Activated T-cell treated with anti-CD3 and anti-CD28 coated beads, Interleukin-2, amount 50 U/mL, for 4 hours (primary cell): Measurements from ENCODE around the gene CYBC1. TPM values are rescaled to one million over a fixed set of nuclear protein-coding genes. Genes with fewer than 3 reads are reported as not detected.
A peak's percentile ranks its signal among the peaks of the same experiment; 100 is the strongest.
"Not testable (repeated sequence)": the region's sequence is repeated elsewhere in the genome, so short reads cannot be mapped to it uniquely, and the experiment has no call there.

Source experiments
- ATAC-seq, 2 donors: fragments of 200-7000 bp; cut with Tn5 transposase; one replicate each; pipeline ENCODE4 v1.10.0; 2021
- DNase-seq: peaks from one replicate; pipeline ENCODE4 v3.0.0-alpha.2; 2020
- H3K27me3 Mint-ChIP-seq: one replicate; pipeline ENCODE4 v1.8.0; 2021; ENCODE audit warnings: low read depth, mixed read lengths
- H3K36me3 Mint-ChIP-seq: one replicate; pipeline ENCODE4 v1.8.0; 2022; ENCODE audit warnings: mixed read lengths; ENCODE audit not compliant: insufficient read depth
- H3K4me1 Mint-ChIP-seq: one replicate; pipeline ENCODE4 v1.8.0; 2021; ENCODE audit warnings: low read depth, mixed read lengths
- H3K4me3 Mint-ChIP-seq: one replicate; pipeline ENCODE4 v1.8.0; 2021; ENCODE audit warnings: mild to moderate bottlenecking, moderate library complexity, mixed read lengths
- H3K9me3 Mint-ChIP-seq: one replicate; pipeline ENCODE4 v1.8.0; 2021; ENCODE audit warnings: mixed read lengths
- total RNA-seq, 3 donors: library from RNA; stranded (reverse); gene quantifications; one replicate each; pipeline ENCODE4 v1.2.1, GENCODE V29; 2021

CYBC1 gene
- total RNA-seq, 3 donors from 2014 or later: 151 to 165 (median 156) TPM

- no peak overlapping the region for H3K4me3 Mint-ChIP-seq
- no peak for DNase-seq
- no peaks in the 10 kb centered on the region for H3K9me3 Mint-ChIP-seq
- no peak for ATAC-seq
- peaks cover 42% of the 10 kb centered on the region for H3K36me3 Mint-ChIP-seq
- H3K27me3 Mint-ChIP-seq: no peaks in the 10 kb centered on the region
- H3K4me1 Mint-ChIP-seq: peaks cover 13% of the 10 kb centered on the region
Measured at GRCh38 chr17:82463391-82463790, 12.8 kb upstream of the CYBC1 start.

GRCh38 chr17:82461827-82462524 lies 11.4 kb upstream of the CYBC1 start:
- Mint-ChIP-seq H3K27me3 (no peaks in the 10 kb centered on the region), H3K4me3 (no peak overlapping the region), H3K4me1 (peaks cover 24% of the 10 kb centered on the region), H3K9me3 (no peaks in the 10 kb centered on the region), H3K36me3 (peaks cover 40% of the 10 kb centered on the region)
- no peak for ATAC-seq
- DNase-seq: no peak

GRCh38 chr17:82459936-82460335 lies 9.4 kb upstream of the CYBC1 start:
- Mint-ChIP-seq H3K4me1 (peaks cover 26% of the 10 kb centered on the region), H3K4me3 (peak overlapping the region; percentile 90), H3K36me3 (peaks cover 28% of the 10 kb centered on the region)
- not testable (repeated sequence) for H3K9me3 Mint-ChIP-seq, DNase-seq, ATAC-seq, H3K27me3 Mint-ChIP-seq

- H3K27me3 Mint-ChIP-seq: no peaks in the 10 kb centered on the region
- peak overlapping the region; percentile 90 for H3K4me3 Mint-ChIP-seq
- H3K36me3 Mint-ChIP-seq: peaks cover 19% of the 10 kb centered on the region
- DNase-seq (no peak), ATAC-seq (no peak)
- H3K4me1 Mint-ChIP-seq: peaks cover 23% of the 10 kb centered on the region
- no peaks in the 10 kb centered on the region for H3K9me3 Mint-ChIP-seq
Measured at GRCh38 chr17:82458885-82459424, 8.4 kb upstream of the CYBC1 start.

GRCh38 chr17:82458179-82458884 lies 7.8 kb upstream of the CYBC1 start, which contains the start of gene NARF:
NARF (plus strand) TSS chr17:82458741; CDS start chr17:82458804, 63 bp downstream.
- DNase-seq: peak; percentile 95
- no peaks in the 10 kb centered on the region for H3K9me3 Mint-ChIP-seq
- peaks cover 14% of the 10 kb centered on the region for H3K36me3 Mint-ChIP-seq
- peaks cover 23% of the 10 kb centered on the region for H3K4me1 Mint-ChIP-seq
- H3K4me3 Mint-ChIP-seq: peak within 1 kb of the TSS; percentile 90
- H3K27me3 Mint-ChIP-seq: no peaks in the 10 kb centered on the region
- ATAC-seq: peak; percentile 98

GRCh38 chr17:82457929-82458178 lies 7.3 kb upstream of the CYBC1 start:
- H3K27me3 Mint-ChIP-seq: no peaks in the 10 kb centered on the region
- H3K9me3 Mint-ChIP-seq: no peaks in the 10 kb centered on the region
- ATAC-seq (no peak), DNase-seq (no peak)
- H3K36me3 Mint-ChIP-seq: peaks cover 14% of the 10 kb centered on the region
- H3K4me3 Mint-ChIP-seq: peak overlapping the region; percentile 90
- H3K4me1 Mint-ChIP-seq: peaks cover 23% of the 10 kb centered on the region

- Mint-ChIP-seq H3K4me3 (peak overlapping the region; percentile 90), H3K36me3 (peaks cover 9% of the 10 kb centered on the region), H3K9me3 (no peaks in the 10 kb centered on the region), H3K4me1 (peaks cover 26% of the 10 kb centered on the region), H3K27me3 (no peaks in the 10 kb centered on the region)
- DNase-seq: no peak
- ATAC-seq: peak in 1 of 2 donors; percentile 0
Measured at GRCh38 chr17:82457073-82457928, 6.7 kb upstream of the CYBC1 start.

- H3K4me3 Mint-ChIP-seq, H3K9me3 Mint-ChIP-seq, ATAC-seq, DNase-seq, H3K27me3 Mint-ChIP-seq, H3K36me3 Mint-ChIP-seq: not testable (repeated sequence)
- peaks cover 42% of the 10 kb centered on the region for H3K4me1 Mint-ChIP-seq
Measured at GRCh38 chr17:82453706-82454105, 3.2 kb upstream of the CYBC1 start.

- not testable (repeated sequence) for H3K36me3 Mint-ChIP-seq, H3K9me3 Mint-ChIP-seq, ATAC-seq, DNase-seq, H3K4me3 Mint-ChIP-seq, H3K27me3 Mint-ChIP-seq
- peaks cover 42% of the 10 kb centered on the region for H3K4me1 Mint-ChIP-seq
Measured at GRCh38 chr17:82453151-82453550, 2.6 kb upstream of the CYBC1 start.

- no peaks in the 10 kb centered on the region for H3K36me3 Mint-ChIP-seq
- no peaks in the 10 kb centered on the region for H3K27me3 Mint-ChIP-seq
- peaks cover 40% of the 10 kb centered on the region for H3K4me1 Mint-ChIP-seq
- no peak overlapping the region for H3K4me3 Mint-ChIP-seq
- ATAC-seq (no peak), DNase-seq (no peak)
- H3K9me3 Mint-ChIP-seq: no peaks in the 10 kb centered on the region
Measured at GRCh38 chr17:82452162-82452561, 1.6 kb upstream of the CYBC1 start.

GRCh38 chr17:82449883-82450356 lies 632 bp downstream of the CYBC1 start:
- ATAC-seq (peak; percentile 28 to 32), DNase-seq (peak; percentile 37)
- no peaks in the 10 kb centered on the region for H3K27me3 Mint-ChIP-seq
- peak overlapping the region; percentile 94 for H3K4me3 Mint-ChIP-seq
- H3K9me3 Mint-ChIP-seq: no peaks in the 10 kb centered on the region
- H3K4me1 Mint-ChIP-seq: peaks cover 42% of the 10 kb centered on the region
- no peaks in the 10 kb centered on the region for H3K36me3 Mint-ChIP-seq

- ATAC-seq (peak; percentile 50), DNase-seq (peak; percentile 64)
- H3K4me1 Mint-ChIP-seq: peaks cover 42% of the 10 kb centered on the region
- H3K36me3 Mint-ChIP-seq: no peaks in the 10 kb centered on the region
- H3K9me3 Mint-ChIP-seq: no peaks in the 10 kb centered on the region
- H3K4me3 Mint-ChIP-seq: peak overlapping the region; percentile 94
- H3K27me3 Mint-ChIP-seq: no peaks in the 10 kb centered on the region
Measured at GRCh38 chr17:82449131-82449882, 1.2 kb downstream of the CYBC1 start.

- peaks cover 4% of the 10 kb centered on the region for H3K36me3 Mint-ChIP-seq
- H3K4me1 Mint-ChIP-seq: peaks cover 42% of the 10 kb centered on the region
- H3K27me3 Mint-ChIP-seq: no peaks in the 10 kb centered on the region
Measured at GRCh38 chr17:82447876-82448275, 2.7 kb downstream of the CYBC1 start.

More at GRCh38 chr17:82447876-82448275, 2.7 kb downstream of the CYBC1 start:
- H3K4me3 Mint-ChIP-seq: peak overlapping the region; percentile 46
- H3K9me3 Mint-ChIP-seq: no peaks in the 10 kb centered on the region
- ATAC-seq: no peak
- no peak for DNase-seq
